Measurements from ENCODE around the gene SRP68. TPM values are rescaled to one million over a fixed set of nuclear protein-coding genes. Genes with fewer than 3 reads are reported as not detected.

Gene SRP68
- total and polyA plus RNA-seq, 9 of the 15 experiments (the other 6 are each of a cell fraction or from before 2014, with no cell fraction given), result 29.4 to 92.6 (median 36.2) TPM

DNA sequence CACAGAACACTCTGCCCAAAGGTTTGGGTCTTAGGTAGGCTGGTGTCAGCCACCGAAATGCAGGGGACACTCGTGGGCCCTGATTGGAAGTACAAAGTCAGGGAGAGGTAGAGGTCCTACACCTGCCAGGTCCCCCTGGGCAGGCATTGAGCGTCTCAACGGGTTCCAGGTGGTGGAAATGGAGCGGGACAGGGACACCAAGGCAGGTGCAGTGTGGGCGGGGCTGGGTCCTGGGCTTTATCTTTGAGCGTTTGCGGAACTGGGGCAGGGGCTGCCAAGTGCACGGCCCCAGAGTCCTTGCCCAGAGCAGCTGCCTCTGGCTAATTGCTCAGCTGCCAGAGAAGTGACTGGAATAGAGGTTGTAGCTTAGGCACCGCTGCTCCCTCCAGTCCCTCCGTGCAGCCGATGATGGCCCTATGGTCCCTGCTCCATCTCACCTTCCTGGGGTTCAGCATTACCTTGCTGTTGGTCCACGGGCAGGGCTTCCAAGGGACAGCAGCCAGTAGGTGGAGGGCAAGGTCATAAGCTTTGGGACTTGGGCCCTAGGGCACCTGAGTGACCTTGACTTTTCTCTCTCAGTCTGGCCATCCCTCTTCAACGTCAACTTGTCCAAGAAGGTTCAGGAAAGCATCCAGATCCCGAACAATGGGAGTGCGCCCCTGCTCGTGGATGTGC lies 6.7 kb upstream of the SRP68 start, which contains the start of gene ZACN (continued):
- TF ChIP-seq, protein P1, sequence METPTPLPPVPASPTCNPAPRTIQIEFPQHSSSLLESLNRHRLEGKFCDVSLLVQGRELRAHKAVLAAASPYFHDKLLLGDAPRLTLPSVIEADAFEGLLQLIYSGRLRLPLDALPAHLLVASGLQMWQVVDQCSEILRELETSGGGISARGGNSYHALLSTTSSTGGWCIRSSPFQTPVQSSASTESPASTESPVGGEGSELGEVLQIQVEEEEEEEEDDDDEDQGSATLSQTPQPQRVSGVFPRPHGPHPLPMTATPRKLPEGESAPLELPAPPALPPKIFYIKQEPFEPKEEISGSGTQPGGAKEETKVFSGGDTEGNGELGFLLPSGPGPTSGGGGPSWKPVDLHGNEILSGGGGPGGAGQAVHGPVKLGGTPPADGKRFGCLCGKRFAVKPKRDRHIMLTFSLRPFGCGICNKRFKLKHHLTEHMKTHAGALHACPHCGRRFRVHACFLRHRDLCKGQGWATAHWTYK (CRISPR knock-in tag; IDR thresholded peaks at IDR 0.05), result no peak
- peak; percentile 69 for TF ChIP-seq POLR2G (IDR thresholded peaks at IDR 0.05; ENCODE audit: low read depth, low read length)
- TF ChIP-seq ZNF589 (CRISPR knock-in tag; IDR thresholded peaks at IDR 0.05; ENCODE audit: low read depth), result no peak
- TF ChIP-seq, protein P2, sequence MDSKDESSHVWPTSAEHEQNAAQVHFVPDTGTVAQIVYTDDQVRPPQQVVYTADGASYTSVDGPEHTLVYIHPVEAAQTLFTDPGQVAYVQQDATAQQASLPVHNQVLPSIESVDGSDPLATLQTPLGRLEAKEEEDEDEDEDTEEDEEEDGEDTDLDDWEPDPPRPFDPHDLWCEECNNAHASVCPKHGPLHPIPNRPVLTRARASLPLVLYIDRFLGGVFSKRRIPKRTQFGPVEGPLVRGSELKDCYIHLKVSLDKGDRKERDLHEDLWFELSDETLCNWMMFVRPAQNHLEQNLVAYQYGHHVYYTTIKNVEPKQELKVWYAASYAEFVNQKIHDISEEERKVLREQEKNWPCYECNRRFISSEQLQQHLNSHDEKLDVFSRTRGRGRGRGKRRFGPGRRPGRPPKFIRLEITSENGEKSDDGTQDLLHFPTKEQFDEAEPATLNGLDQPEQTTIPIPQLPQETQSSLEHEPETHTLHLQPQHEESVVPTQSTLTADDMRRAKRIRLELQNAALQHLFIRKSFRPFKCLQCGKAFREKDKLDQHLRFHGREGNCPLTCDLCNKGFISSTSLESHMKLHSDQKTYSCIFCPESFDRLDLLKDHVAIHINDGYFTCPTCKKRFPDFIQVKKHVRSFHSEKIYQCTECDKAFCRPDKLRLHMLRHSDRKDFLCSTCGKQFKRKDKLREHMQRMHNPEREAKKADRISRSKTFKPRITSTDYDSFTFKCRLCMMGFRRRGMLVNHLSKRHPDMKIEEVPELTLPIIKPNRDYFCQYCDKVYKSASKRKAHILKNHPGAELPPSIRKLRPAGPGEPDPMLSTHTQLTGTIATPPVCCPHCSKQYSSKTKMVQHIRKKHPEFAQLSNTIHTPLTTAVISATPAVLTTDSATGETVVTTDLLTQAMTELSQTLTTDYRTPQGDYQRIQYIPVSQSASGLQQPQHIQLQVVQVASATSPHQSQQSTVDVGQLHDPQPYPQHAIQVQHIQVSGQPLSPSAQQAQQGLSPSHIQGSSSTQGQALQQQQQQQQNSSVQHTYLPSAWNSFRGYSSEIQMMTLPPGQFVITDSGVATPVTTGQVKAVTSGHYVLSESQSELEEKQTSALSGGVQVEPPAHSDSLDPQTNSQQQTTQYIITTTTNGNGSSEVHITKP (IDR thresholded peaks at IDR 0.05; ENCODE audit: partially characterized antibody), result no peak
- TF ChIP-seq GTF2F1 (IDR thresholded peaks at IDR 0.05; ENCODE audit: low read depth, low read length), result no peak
- TF ChIP-seq ATF1 (CRISPR knock-in tag; IDR thresholded peaks at IDR 0.05), result no peak
- no peak for TF ChIP-seq ATF1 (tag; IDR thresholded peaks at IDR 0.05)
- no peak for TF ChIP-seq MAFG (tag; conservative IDR thresholded peaks at IDR 0.05)
- TF ChIP-seq ZNF316 (IDR thresholded peaks at IDR 0.05), result no peak
- no peak for TF ChIP-seq PHTF2 (CRISPR knock-in tag; IDR thresholded peaks at IDR 0.05)
- TF ChIP-seq, protein P3, sequence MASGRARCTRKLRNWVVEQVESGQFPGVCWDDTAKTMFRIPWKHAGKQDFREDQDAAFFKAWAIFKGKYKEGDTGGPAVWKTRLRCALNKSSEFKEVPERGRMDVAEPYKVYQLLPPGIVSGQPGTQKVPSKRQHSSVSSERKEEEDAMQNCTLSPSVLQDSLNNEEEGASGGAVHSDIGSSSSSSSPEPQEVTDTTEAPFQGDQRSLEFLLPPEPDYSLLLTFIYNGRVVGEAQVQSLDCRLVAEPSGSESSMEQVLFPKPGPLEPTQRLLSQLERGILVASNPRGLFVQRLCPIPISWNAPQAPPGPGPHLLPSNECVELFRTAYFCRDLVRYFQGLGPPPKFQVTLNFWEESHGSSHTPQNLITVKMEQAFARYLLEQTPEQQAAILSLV (tag; IDR thresholded peaks at IDR 0.05), result no peak
- no peak for TF ChIP-seq SMAD4 (CRISPR knock-in tag; conservative IDR thresholded peaks at IDR 0.05)
- TF ChIP-seq, protein P4, sequence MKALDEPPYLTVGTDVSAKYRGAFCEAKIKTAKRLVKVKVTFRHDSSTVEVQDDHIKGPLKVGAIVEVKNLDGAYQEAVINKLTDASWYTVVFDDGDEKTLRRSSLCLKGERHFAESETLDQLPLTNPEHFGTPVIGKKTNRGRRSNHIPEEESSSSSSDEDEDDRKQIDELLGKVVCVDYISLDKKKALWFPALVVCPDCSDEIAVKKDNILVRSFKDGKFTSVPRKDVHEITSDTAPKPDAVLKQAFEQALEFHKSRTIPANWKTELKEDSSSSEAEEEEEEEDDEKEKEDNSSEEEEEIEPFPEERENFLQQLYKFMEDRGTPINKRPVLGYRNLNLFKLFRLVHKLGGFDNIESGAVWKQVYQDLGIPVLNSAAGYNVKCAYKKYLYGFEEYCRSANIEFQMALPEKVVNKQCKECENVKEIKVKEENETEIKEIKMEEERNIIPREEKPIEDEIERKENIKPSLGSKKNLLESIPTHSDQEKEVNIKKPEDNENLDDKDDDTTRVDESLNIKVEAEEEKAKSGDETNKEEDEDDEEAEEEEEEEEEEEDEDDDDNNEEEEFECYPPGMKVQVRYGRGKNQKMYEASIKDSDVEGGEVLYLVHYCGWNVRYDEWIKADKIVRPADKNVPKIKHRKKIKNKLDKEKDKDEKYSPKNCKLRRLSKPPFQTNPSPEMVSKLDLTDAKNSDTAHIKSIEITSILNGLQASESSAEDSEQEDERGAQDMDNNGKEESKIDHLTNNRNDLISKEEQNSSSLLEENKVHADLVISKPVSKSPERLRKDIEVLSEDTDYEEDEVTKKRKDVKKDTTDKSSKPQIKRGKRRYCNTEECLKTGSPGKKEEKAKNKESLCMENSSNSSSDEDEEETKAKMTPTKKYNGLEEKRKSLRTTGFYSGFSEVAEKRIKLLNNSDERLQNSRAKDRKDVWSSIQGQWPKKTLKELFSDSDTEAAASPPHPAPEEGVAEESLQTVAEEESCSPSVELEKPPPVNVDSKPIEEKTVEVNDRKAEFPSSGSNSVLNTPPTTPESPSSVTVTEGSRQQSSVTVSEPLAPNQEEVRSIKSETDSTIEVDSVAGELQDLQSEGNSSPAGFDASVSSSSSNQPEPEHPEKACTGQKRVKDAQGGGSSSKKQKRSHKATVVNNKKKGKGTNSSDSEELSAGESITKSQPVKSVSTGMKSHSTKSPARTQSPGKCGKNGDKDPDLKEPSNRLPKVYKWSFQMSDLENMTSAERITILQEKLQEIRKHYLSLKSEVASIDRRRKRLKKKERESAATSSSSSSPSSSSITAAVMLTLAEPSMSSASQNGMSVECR (CRISPR knock-in tag; IDR thresholded peaks at IDR 0.05), result peak; percentile 45; the same call in 1 of the 2 replicates
- TF ChIP-seq POLR3A (IDR thresholded peaks at IDR 0.05; ENCODE audit: borderline replicate concordance, extremely low read depth, insufficient read depth, insufficient read length), result no peak
- TF ChIP-seq SMAD1 (IDR thresholded peaks at IDR 0.05; ENCODE audit: low read depth, low read length, partially characterized antibody), result no peak
- TF ChIP-seq, protein P5, sequence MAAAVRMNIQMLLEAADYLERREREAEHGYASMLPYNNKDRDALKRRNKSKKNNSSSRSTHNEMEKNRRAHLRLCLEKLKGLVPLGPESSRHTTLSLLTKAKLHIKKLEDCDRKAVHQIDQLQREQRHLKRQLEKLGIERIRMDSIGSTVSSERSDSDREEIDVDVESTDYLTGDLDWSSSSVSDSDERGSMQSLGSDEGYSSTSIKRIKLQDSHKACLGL (CRISPR knock-in tag; IDR thresholded peaks at IDR 0.05; ENCODE audit: borderline replicate concordance, poor library complexity, severe bottlenecking), result no peak
- no peak for TF ChIP-seq POLR2AphosphoS5 (IDR thresholded peaks at IDR 0.05; ENCODE audit: control insufficient read depth, insufficient read depth, low read depth, low read length)
